Mucosa of descending colon (tissue), 3 donors: ENCODE measurements around the gene CHPF. TPM values are rescaled to one million over a fixed set of nuclear protein-coding genes. Genes with fewer than 3 reads are reported as not detected.
A peak's percentile ranks its signal among the peaks of the same experiment; 100 is the strongest.

Source experiments
- ATAC-seq: fragments of 200-7000 bp; cut with Tn5 transposase; one replicate; pipeline ENCODE4 v1.9.1; 2020; ENCODE audit warnings: mild to moderate bottlenecking, moderate library complexity
- DNase-seq, 3 donors: peaks; one replicate each; pipeline ENCODE4 v3.0.0-alpha.2; 2020
- H3K36me3 ChIP-seq: fragments of 200-600 bp; one replicate; pipeline ENCODE4 v1.8.0; 2021; ENCODE audit warnings: low read depth, mild to moderate bottlenecking
- H3K4me1 ChIP-seq: fragments of 200-600 bp; one replicate; pipeline ENCODE4 v1.8.0; 2021; ENCODE audit warnings: low read depth, mild to moderate bottlenecking
- H3K4me3 ChIP-seq: fragments of 200-600 bp; one replicate; pipeline ENCODE4 v1.8.0; 2021; ENCODE audit warnings: mild to moderate bottlenecking
- H3K9me3 ChIP-seq: fragments of 200-600 bp; one replicate; pipeline ENCODE4 v1.8.0; 2021; ENCODE audit warnings: mild to moderate bottlenecking
- CTCF ChIP-seq: fragments of 200-600 bp; IDR thresholded peaks from one replicate; pipeline ENCODE4 v1.8.0; 2022; ENCODE audit warnings: antibody characterized with exemption, mild to moderate bottlenecking
- intact Hi-C, 2 donors: fragments of 100-400 bp; cut with DNase I in 1 of 2; cut with micrococcal nuclease in 1 of 2; formaldehyde crosslinking; loops; one replicate each; pipeline versions ENCODE4 v1.11.0 to v1.11.1; 2022; cut with DNase I, micrococcal nuclease
- total RNA-seq, 3 donors: library from RNA; stranded (reverse); fragmentation: NEBNext Ultra II Directional in 2 of 3; extraction: Animal tissue kit (Norgen Biotek cat#: 25700) in 2 of 3; gene quantifications; one replicate each; pipeline versions ENCODE4 v1.2.1 to v1.2.4, GENCODE V29; 2021 to 2023
- donor health status: DM: no; HTN: no; CAD: no; lungs with moderate emphysema.
- donor health status: DM: no; HTN: no; CAD: no.
- donor health status: DM: no; HTN: yes; CAD: no.

CHPF gene
- total RNA-seq, 3 donors from 2014 or later: 19.4 to 25.9 (median 20.5) TPM

- Histone ChIP-seq H3K9me3 (no peaks in the 10 kb centered on the region), H3K4me1 (peaks cover 2% of the 10 kb centered on the region), H3K4me3 (no peak overlapping the region), H3K36me3 (no peaks in the 10 kb centered on the region)
- DNase-seq: no peak
- intact Hi-C loops: no loop called here
- ATAC-seq: no peak
- TF ChIP-seq CTCF: no peak
Observed at GRCh38 chr2:219517954-219518778, 25.4 kb downstream of the CHPF start.

- TF ChIP-seq CTCF: no peak
- Histone ChIP-seq H3K9me3 (no peaks in the 10 kb centered on the region), H3K36me3 (no peaks in the 10 kb centered on the region), H3K4me1 (peaks cover 2% of the 10 kb centered on the region), H3K4me3 (no peak overlapping the region)
- DNase-seq: no peak
- intact Hi-C loops: no loop called here
- no peak for ATAC-seq
Observed at GRCh38 chr2:219516888-219517287, 26.7 kb downstream of the CHPF start.

- no peaks in the 10 kb centered on the region for H3K36me3 ChIP-seq
- DNase-seq: peak in 1 of 3 donors; percentile 23
- no peak overlapping the region for H3K4me3 ChIP-seq
- peaks cover 2% of the 10 kb centered on the region for H3K4me1 ChIP-seq
- intact Hi-C loops: no loop called here
- no peak for ATAC-seq
- H3K9me3 ChIP-seq: no peaks in the 10 kb centered on the region
- TF ChIP-seq CTCF: no peak
Observed at GRCh38 chr2:219515874-219516629, 27.6 kb downstream of the CHPF start.

GRCh38 chr2:219514836-219515235 is 28.8 kb downstream of the CHPF start:
- Histone ChIP-seq H3K4me3 (no peak overlapping the region), H3K36me3 (no peaks in the 10 kb centered on the region), H3K4me1 (peaks cover 8% of the 10 kb centered on the region), H3K9me3 (no peaks in the 10 kb centered on the region)
- DNase-seq (peak in 1 of 3 donors; percentile 49), ATAC-seq (no peak)
- no peak for TF ChIP-seq CTCF
- intact Hi-C loops: no loop called here

GRCh38 chr2:219514196-219514761 is 29.3 kb downstream of the CHPF start, which contains the start of gene ASIC4:
TSS of gene ASIC4 (plus strand) at chr2:219514482. CDS start at chr2:219514725, 243 bp downstream.
- ATAC-seq (peak; percentile 2), DNase-seq (peak in 1 of 3 donors; percentile 46)
- intact Hi-C loops: no loop called here
- TF ChIP-seq CTCF: no peak
- H3K9me3 ChIP-seq: no peaks in the 10 kb centered on the region
- H3K36me3 ChIP-seq: no peaks in the 10 kb centered on the region
- no peak within 1 kb of the TSS for H3K4me3 ChIP-seq
- H3K4me1 ChIP-seq: peaks cover 12% of the 10 kb centered on the region
